ENCODE measurements around the gene REXO4. TPM values are rescaled to one million over a fixed set of nuclear protein-coding genes. Genes with fewer than 3 reads are reported as not detected.

Gene REXO4
- total and polyA plus RNA-seq, 10 of the 15 experiments (the other 5 are each of a cell fraction or from before 2014, with no cell fraction given), result 2.7 to 43.9 (median 30.5) TPM

- TF ChIP-seq, protein P1, sequence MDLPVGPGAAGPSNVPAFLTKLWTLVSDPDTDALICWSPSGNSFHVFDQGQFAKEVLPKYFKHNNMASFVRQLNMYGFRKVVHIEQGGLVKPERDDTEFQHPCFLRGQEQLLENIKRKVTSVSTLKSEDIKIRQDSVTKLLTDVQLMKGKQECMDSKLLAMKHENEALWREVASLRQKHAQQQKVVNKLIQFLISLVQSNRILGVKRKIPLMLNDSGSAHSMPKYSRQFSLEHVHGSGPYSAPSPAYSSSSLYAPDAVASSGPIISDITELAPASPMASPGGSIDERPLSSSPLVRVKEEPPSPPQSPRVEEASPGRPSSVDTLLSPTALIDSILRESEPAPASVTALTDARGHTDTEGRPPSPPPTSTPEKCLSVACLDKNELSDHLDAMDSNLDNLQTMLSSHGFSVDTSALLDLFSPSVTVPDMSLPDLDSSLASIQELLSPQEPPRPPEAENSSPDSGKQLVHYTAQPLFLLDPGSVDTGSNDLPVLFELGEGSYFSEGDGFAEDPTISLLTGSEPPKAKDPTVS (IDR thresholded peaks at IDR 0.05; ENCODE audit: low read depth, low read length), result no peak
- no peak for TF ChIP-seq SUZ12 (IDR thresholded peaks at IDR 0.05; ENCODE audit: unreplicated experiment)
- TF ChIP-seq SMC3 (IDR thresholded peaks at IDR 0.05; ENCODE audit: borderline replicate concordance, low read length), result no peak
- no peak for TF ChIP-seq ESRRA (IDR thresholded peaks at IDR 0.05; ENCODE audit: low read length)
- TF ChIP-seq MYC (IDR thresholded peaks at IDR 0.05; ENCODE audit: insufficient read depth, insufficient read length, insufficient replicate concordance, low read length, severe bottlenecking), result no peak
- TF ChIP-seq JUNB (IDR thresholded peaks at IDR 0.05), result no peak
- TF ChIP-seq TCF7 (IDR thresholded peaks at IDR 0.05; ENCODE audit: borderline replicate concordance), result no peak
- 0 out of 2 replicates have a peak, but pooled peaks have one; percentile 10 for TF ChIP-seq DPF2 (IDR thresholded peaks at IDR 0.05)
- TF ChIP-seq MTA2 (IDR thresholded peaks at IDR 0.05; ENCODE audit: low read depth), result no peak
- no peak for TF ChIP-seq ETV6 (conservative IDR thresholded peaks at IDR 0.05 in 1 of 2, IDR thresholded peaks at IDR 0.05 in 1 of 2; ENCODE audit: borderline replicate concordance in 1 of 2, low read depth in 1 of 2)
- TF ChIP-seq, protein P2, sequence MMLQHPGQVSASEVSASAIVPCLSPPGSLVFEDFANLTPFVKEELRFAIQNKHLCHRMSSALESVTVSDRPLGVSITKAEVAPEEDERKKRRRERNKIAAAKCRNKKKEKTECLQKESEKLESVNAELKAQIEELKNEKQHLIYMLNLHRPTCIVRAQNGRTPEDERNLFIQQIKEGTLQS (IDR thresholded peaks at IDR 0.05; ENCODE audit: borderline replicate concordance, extremely low read depth, low read depth, low read length), result no peak
- no peak for TF ChIP-seq KDM1A (IDR thresholded peaks at IDR 0.05; ENCODE audit: borderline replicate concordance)
- TF ChIP-seq RB1 (IDR thresholded peaks at IDR 0.05; ENCODE audit: borderline replicate concordance), result no peak
- peak; percentile 21; the same call in 1 of the 2 replicates for TF ChIP-seq CREM (IDR thresholded peaks at IDR 0.05; ENCODE audit: low read depth)
- TF ChIP-seq, protein P3, sequence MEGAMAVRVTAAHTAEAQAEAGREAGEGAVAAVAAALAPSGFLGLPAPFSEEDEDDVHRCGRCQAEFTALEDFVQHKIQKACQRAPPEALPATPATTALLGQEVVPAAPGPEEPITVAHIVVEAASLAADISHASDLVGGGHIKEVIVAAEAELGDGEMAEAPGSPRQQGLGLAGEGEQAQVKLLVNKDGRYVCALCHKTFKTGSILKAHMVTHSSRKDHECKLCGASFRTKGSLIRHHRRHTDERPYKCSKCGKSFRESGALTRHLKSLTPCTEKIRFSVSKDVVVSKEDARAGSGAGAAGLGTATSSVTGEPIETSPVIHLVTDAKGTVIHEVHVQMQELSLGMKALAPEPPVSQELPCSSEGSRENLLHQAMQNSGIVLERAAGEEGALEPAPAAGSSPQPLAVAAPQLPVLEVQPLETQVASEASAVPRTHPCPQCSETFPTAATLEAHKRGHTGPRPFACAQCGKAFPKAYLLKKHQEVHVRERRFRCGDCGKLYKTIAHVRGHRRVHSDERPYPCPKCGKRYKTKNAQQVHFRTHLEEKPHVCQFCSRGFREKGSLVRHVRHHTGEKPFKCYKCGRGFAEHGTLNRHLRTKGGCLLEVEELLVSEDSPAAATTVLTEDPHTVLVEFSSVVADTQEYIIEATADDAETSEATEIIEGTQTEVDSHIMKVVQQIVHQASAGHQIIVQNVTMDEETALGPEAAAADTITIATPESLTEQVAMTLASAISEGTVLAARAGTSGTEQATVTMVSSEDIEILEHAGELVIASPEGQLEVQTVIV (IDR thresholded peaks at IDR 0.05; ENCODE audit: borderline replicate concordance, partially characterized antibody), result no peak
- no peak for TF ChIP-seq RBBP5 (conservative IDR thresholded peaks at IDR 0.05)
- TF ChIP-seq FOS (IDR thresholded peaks at IDR 0.05; ENCODE audit: borderline replicate concordance, extremely low read depth, insufficient read length), result no peak
- TF ChIP-seq CREB1 (IDR thresholded peaks at IDR 0.05; ENCODE audit: low read depth), result peak; percentile 72
- no peak for TF ChIP-seq NRF1 (conservative IDR thresholded peaks at IDR 0.05; ENCODE audit: low read depth, low read length)
- no peak for TF ChIP-seq CBFB (IDR thresholded peaks at IDR 0.05; ENCODE audit: low read depth)
- TF ChIP-seq CBX3 (IDR thresholded peaks at IDR 0.05; ENCODE audit: borderline replicate concordance, low read depth), result no peak
- TF ChIP-seq FOXM1 (IDR thresholded peaks at IDR 0.05; ENCODE audit: low read depth, low read length), result no peak
- TF ChIP-seq TAF1 (IDR thresholded peaks at IDR 0.05; ENCODE audit: borderline replicate concordance, low read depth, low read length), result peak; percentile 88
- TF ChIP-seq ASH2L (IDR thresholded peaks at IDR 0.05; ENCODE audit: borderline replicate concordance, low read depth), result no peak
- TF ChIP-seq CTCF (IDR thresholded peaks at IDR 0.05 in 2 of 3, conservative IDR thresholded peaks at IDR 0.05 in 1 of 3; ENCODE audit: control insufficient read depth in 2 of 3, extremely low read depth in 1 of 3, insufficient read depth in 1 of 3, low read depth in 3 of 3, low read length in 3 of 3), result peak in 2 of 3 experiments; percentile 15 to 20; a peak in 2 of 6 replicates
Measured at GRCh38 chr9:133356391-133357091, 61.3 kb downstream of the REXO4 start, which contains the start of the genes SURF1 and SURF2 (continued).

Data from GM12878 (cell line).